Measurements from ENCODE around the gene FRMD7.

FRMD7 gene

DNA sequence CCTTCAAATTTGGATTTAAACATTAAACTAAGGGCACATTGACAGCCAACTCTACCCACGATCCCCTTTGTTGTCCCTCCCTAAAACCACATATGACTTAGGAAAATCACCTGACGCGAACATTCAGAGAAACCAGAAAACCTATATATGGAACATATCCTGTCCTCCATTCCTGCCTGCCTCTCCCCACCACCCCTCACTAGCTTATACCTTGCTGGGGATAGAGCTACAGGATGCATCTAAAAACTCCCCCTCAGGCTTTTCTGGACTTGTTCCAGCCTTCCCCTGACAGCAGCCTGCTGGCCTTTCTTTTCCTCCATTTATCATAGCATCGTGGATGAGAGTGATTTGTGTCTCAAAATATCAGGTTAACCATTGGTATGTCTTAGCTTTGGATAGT lies 96.0 kb downstream of the FRMD7 start:
- DNase-seq = no peak

DNA sequence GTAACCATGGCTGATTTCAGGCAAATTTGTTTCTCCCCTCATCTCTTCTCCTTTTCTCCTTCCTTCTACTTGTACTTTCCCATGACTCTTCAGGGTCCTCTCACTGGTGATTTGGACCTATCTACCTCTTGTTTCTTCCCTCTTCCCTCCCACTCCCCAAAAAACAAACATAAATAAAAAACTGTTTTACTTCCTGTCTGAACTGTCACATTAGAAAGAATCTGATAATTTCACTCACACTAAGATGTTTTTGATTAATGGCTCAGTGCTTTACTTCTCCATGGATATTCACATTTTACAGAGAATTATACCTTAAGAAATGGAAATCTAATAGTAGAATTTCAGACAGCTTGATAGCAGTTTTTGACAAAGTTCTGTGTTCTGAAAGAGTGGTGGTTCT lies 97.6 kb downstream of the FRMD7 start:
- no peak for DNase-seq

Data from activated CD8-positive, alpha-beta memory T cell treated with anti-CD3 and anti-CD28 coated beads, Interleukin-2, amount 50 U/mL, for 4 hours (primary cell).